Measurements from ENCODE around the gene USP3. TPM values are rescaled to one million over a fixed set of nuclear protein-coding genes. Genes with fewer than 3 reads are reported as not detected.

Gene USP3
- total RNA-seq, 2 donors from 2014 or later, result 48.8 to 50.1 TPM

Other genes starting within 250 kb of the USP3 start
- gene APH1B, start 227.0 kb upstream of the USP3 start, total RNA-seq, result 10 to 100 TPM in 1 of 2 donors, 1 to 10 TPM in 1; 6.9 to 12.7 TPM
- 10 to 100 TPM; 16.1 to 25.7 TPM for gene CA12, start 122.7 kb upstream of the USP3 start, total RNA-seq
- gene FBXL22, start 92.8 kb downstream of the USP3 start, total RNA-seq, result not detected

Measured in body of pancreas (tissue), 2 donors.